LNCAP (cell line): ENCODE measurements around the gene RNF175.

ENCODE experiments used
- TF ChIP-seq, protein P1 (sequence below): fragments of 450-650 bp; IDR thresholded peaks from 2 replicates; pipeline ENCODE4 v1.5.1; 2017; ENCODE audit warnings: mild to moderate bottlenecking

Gene RNF175

DNA sequence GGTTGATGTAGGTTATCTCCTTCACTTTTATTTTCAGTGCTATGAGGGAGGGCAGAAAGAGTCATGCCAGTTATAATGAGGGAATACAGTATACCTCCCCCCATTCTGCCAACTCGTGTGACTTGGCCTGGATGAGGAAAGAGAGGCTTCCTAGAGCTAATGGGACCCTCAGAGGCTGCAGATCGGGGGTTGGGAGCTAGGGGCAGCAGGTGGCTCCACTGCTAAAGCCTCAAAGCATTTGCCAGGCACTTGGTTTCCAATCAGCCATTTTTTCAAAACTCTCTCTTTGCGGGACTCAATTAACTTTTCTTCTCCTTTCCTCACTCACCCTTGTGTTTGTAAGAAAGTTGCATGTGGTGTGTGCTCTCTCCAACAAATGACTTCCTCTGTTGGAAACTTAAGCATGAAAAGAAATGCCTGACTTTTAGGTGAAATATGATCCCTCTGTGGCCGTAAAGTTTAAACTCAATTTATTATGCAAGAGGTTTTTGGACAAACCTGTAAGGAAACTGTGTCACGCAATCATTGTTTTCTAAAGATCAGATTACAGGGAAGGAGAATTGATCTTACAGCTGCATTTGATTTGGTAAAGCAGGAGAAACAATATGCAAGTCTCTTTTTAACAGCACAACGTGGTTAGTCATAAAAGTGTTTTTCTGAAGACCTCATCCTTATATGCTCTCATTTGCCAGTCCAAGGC is 22.0 kb upstream of the RNF175 start:
- TF ChIP-seq, protein P1, sequence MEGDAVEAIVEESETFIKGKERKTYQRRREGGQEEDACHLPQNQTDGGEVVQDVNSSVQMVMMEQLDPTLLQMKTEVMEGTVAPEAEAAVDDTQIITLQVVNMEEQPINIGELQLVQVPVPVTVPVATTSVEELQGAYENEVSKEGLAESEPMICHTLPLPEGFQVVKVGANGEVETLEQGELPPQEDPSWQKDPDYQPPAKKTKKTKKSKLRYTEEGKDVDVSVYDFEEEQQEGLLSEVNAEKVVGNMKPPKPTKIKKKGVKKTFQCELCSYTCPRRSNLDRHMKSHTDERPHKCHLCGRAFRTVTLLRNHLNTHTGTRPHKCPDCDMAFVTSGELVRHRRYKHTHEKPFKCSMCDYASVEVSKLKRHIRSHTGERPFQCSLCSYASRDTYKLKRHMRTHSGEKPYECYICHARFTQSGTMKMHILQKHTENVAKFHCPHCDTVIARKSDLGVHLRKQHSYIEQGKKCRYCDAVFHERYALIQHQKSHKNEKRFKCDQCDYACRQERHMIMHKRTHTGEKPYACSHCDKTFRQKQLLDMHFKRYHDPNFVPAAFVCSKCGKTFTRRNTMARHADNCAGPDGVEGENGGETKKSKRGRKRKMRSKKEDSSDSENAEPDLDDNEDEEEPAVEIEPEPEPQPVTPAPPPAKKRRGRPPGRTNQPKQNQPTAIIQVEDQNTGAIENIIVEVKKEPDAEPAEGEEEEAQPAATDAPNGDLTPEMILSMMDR, result no peak

DNA sequence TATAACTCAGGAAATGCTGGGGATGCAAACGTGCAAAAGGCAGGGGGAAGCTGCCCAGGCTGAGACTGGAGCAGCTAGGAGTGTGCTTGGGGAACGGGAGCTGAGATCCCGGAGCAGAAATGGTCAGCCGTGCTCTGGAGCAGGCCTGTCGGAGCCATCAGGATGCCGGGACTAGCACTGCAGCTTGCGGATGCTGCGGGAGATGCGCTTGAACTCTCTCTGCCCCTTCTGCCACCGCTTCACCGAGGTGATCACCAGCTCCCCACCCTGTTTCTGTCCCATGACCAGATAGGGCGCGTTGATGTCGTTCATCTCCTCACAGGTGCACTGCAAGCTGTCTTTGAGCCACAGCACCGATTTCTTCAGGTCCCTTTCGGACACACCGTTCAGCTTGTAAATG is 21.5 kb upstream of the RNF175 start:
- TF ChIP-seq, protein P1, result no peak

DNA sequence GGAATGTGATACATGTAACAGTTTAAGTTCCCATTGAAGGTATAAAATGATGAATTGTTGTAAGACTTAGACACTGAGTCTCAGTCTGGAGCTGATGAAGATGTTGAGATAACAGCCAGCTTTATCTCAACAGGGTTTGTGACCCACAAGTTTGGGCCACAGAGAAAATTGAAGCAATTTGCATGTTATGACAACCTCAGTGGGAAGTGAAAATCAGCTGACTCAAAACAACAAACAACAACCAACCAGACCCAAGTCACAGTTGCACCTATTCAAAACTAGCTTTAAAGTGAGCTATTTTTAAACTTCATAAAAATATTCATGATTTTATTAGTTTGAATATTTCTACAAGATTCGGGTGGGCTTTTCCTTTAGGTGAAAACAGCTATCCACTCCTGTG is 21.1 kb upstream of the RNF175 start:
- TF ChIP-seq, protein P1, result no peak

DNA sequence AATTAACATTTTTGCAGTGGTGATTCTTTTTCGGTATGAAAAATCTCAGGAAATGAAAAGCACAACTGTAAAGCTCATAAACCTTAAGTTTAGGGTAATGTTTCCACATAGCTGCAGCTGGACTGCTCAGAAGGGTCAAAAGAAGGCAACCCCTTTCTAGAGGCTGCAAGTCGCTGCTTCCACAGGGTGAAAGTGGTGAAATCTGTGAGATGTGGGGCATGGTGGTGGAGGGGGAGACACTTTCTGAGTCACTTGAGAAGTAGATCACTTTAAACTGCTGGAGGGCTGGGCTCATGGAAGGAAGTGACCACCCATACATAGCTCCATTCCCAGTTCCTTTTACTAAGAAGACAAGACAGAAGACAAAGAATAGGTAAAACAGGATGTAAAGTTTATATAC is 20.4 kb upstream of the RNF175 start:
- TF ChIP-seq, protein P1, result no peak

DNA sequence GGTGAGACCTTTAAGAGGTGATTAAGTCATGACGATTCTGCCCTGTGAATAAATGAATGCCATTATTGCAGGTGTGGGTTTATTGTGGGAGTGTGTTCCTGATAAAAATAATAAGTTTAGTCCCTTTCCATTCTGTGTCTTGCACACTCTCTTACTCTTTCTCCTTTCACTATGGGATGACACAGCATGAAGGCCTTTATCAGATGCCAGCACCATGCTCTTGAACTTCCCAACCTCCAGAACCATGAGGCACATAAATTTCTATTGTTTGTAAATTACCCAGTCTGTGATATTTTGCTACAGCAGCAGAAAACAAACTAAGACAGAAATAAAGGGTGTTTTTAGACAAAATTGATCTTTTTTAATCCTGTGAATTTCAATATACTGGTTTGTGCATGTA is 18.6 kb upstream of the RNF175 start:
- TF ChIP-seq, protein P1, result no peak

DNA sequence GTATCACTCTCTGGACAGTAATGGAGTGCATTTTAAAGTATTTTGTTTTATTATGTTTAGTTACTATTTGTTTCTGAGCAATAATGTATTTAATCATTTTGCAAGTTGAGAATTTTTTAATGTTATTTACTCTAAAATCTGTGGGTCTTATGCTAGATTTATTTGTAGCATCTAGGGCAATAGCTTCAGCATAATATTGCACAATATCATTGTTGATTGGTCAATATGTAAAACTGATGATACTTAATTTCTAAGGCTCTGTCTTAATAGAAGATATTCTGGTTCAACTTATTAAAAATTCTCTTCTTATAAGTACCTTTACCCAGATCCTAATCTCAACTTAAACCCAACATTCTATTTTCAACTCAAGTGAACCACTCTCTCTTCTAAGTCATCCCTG is 17.6 kb upstream of the RNF175 start:
- TF ChIP-seq, protein P1, result no peak

DNA sequence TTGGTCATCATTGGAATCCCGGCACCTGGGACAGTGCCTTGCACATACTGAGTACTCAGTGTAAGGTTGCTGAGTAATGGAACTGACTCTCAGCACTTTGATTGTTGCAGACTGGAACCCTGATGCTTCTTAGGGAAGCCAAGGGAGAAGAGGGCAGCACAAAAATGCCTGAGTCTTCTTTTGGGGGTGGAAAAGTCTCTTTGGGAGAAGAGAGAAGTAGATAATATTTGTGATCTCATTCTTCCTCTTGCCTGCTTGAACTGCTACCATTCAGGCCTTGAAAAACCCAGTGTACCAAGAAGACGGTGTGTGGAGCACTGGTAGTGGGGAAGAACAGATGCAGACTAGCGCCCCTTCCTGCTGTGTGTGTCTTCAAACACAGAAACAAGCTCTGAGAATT is 16.8 kb upstream of the RNF175 start:
- TF ChIP-seq, protein P1, result no peak

DNA sequence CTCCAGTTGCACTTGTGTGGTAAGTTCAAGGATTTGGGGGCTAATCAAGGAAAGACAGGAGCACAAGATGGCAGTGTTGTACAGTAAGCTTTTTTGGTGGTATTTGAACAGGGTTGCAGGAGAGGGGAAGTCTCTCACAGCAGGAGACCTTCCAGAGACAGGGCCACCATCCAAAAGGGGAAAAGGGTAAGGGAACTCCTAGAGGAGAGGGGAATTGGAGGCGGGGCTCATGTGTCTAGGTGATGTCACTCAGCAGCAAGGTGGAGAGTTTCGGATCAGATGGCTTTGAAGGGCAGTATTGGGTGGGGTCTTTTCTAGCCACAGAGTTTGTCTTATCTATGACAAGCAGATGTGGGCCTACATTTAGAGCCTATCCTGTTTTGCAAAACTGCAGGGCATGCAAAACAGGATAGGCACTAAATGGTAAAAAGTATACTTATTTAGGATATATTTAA is 13.4 kb upstream of the RNF175 start:
- TF ChIP-seq, protein P1, result no peak
